Type B pancreatic cell (in vitro differentiated cells): ENCODE measurements around the gene MORC1. TPM values are rescaled to one million over a fixed set of nuclear protein-coding genes. Genes with fewer than 3 reads are reported as not detected.
A peak's percentile ranks its signal among the peaks of the same experiment; 100 is the strongest.

Source experiments
- DNase-seq: peaks from one replicate; pipeline ENCODE4 v3.0.0; 2021; ENCODE audit warnings: mixed read lengths; ENCODE audit not compliant: unreplicated experiment; ENCODE audit errors: extremely low spot score
- H3K27ac Mint-ChIP-seq: 2 replicates; pipeline ENCODE4 v1.8.0; 2021; ENCODE audit warnings: mild to moderate bottlenecking, mixed read lengths
- H3K27me3 Mint-ChIP-seq: 2 replicates; pipeline ENCODE4 v1.8.0; 2021; ENCODE audit warnings: mixed read lengths
- H3K36me3 Mint-ChIP-seq: 2 replicates; pipeline ENCODE4 v1.8.0; 2021; ENCODE audit warnings: mixed read lengths
- H3K4me1 Mint-ChIP-seq: one replicate; pipeline ENCODE4 v1.8.0; 2021; ENCODE audit warnings: mixed read lengths; ENCODE audit not compliant: unreplicated experiment
- H3K4me3 Mint-ChIP-seq: 2 replicates; pipeline ENCODE4 v1.8.0; 2021; ENCODE audit warnings: mild to moderate bottlenecking, mixed read lengths
- H3K9me3 Mint-ChIP-seq: 2 replicates; pipeline ENCODE4 v1.8.0; 2021; ENCODE audit warnings: mixed read lengths
- total RNA-seq: library from RNA; stranded (reverse); gene quantifications from 2 replicates; pipeline ENCODE4 v1.2.1, GENCODE V29; 2021; ENCODE audit warnings: low replicate concordance
- TF ChIP-seq, protein P1 (sequence below): fragments of 200-600 bp; sonication (generic); conservative IDR thresholded peaks from 2 replicates; pipeline ENCODE4 v1.5.0; 2021; ENCODE audit warnings: antibody characterized with exemption, mild to moderate bottlenecking

The MORC1 gene
- total RNA-seq, 1 donor from 2014 or later = not detected

DNA sequence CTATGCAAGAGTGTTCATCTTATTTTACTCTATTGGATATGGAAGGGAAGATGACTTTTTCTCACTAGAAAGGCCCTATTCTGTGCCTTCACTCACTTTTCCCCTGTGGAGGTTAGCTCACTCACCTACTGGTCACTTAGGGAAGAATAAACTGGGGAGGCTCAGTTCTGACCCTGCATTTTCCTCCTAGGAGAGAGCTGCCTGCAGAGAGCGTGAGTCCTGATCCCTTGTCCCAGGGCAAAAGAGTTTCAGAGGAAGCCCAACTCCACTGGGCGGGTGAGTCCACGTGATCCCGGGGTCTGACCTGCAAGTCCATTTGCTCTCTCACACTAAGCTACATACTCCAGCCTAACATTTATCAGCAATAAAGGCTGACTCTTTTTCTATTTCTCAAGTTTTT, 8.4 kb downstream of the MORC1 start:
- Mint-ChIP-seq H3K27me3 (no peaks in the 10 kb centered on the region), H3K36me3 (no peaks in the 10 kb centered on the region), H3K4me3 (no peak overlapping the region), H3K4me1 (no peaks in the 10 kb centered on the region), H3K27ac (no peak overlapping the region), H3K9me3 (no peaks in the 10 kb centered on the region)
- DNase-seq = no peak
- TF ChIP-seq, protein P1, sequence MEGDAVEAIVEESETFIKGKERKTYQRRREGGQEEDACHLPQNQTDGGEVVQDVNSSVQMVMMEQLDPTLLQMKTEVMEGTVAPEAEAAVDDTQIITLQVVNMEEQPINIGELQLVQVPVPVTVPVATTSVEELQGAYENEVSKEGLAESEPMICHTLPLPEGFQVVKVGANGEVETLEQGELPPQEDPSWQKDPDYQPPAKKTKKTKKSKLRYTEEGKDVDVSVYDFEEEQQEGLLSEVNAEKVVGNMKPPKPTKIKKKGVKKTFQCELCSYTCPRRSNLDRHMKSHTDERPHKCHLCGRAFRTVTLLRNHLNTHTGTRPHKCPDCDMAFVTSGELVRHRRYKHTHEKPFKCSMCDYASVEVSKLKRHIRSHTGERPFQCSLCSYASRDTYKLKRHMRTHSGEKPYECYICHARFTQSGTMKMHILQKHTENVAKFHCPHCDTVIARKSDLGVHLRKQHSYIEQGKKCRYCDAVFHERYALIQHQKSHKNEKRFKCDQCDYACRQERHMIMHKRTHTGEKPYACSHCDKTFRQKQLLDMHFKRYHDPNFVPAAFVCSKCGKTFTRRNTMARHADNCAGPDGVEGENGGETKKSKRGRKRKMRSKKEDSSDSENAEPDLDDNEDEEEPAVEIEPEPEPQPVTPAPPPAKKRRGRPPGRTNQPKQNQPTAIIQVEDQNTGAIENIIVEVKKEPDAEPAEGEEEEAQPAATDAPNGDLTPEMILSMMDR = no peak

DNA sequence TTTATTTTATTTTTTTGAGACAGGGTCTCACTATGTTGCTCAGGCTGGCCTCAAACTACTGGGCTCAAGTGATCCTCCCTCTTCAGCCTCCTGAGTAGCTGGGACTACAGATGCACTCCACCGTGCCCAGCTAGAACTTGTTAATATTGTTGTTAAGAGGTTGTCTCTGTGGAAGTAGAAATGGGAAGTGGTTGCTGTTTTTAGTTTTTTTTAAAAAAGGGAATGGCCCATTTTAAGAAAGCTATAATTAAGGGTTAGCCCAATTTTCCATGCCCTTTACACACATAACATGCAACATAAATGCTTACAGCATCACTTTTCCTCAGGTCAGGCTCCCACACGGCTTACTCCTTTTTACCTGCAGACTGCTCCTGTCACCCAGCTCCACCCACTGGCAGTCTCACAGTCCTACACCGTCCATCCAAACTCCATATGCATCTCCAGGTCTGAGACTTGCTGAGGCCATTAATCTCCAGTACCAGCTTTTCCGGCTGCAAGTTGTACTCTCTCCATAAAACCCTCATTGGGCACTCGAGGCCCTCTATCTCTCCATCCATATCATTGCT, 19.8 kb downstream of the MORC1 start:
- no peak for DNase-seq
- H3K4me3 Mint-ChIP-seq = no peak overlapping the region
- no peaks in the 10 kb centered on the region for H3K36me3 Mint-ChIP-seq
- no peak overlapping the region for H3K27ac Mint-ChIP-seq
- TF ChIP-seq, protein P1 = peak; percentile 49
- no peaks in the 10 kb centered on the region for H3K27me3 Mint-ChIP-seq
- H3K9me3 Mint-ChIP-seq = no peaks in the 10 kb centered on the region
- H3K4me1 Mint-ChIP-seq = peaks cover 9% of the 10 kb centered on the region

DNA sequence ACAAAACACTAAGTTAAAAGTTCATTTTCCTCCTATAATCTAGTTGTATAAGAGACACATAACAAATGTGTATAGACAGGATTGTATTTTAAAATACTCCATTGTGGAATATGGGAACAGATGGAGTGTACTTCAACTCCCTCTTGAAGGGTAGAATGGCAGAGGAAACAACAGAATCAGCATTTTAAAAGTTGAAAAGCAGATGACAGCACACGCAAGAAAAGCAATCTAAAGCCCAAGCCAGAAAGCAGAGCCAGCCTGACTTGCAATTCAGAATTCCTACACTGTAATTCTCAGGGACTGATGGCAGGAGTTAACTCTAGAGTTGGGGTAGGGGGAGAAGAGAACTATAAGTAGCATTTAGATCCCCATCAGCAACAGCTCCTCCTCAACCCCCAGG, 22.8 kb downstream of the MORC1 start:
- TF ChIP-seq, protein P1 = no peak

DNA sequence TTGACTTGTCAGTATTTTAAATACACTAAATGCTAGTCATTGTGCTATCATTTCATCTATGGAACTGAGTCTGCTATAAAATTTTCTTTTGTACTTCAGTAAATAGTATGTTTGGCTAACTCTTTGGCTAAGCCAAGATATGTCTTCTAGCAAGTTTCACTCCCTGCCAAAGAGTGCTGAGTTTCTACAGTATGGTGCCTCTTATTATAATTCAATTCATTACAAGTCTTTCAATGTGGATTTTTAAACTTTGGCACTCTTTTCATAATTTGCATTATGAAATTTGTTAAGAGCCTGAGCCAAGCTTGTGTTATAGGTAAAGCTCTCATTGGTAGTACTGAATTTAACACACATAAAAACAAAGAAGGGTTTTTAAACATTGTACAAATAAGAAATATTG, 24.4 kb downstream of the MORC1 start:
- Mint-ChIP-seq H3K4me3 (no peak overlapping the region), H3K27me3 (no peaks in the 10 kb centered on the region), H3K36me3 (no peaks in the 10 kb centered on the region), H3K9me3 (no peaks in the 10 kb centered on the region), H3K27ac (no peak overlapping the region), H3K4me1 (no peaks in the 10 kb centered on the region)
- DNase-seq = no peak
- TF ChIP-seq, protein P1 = no peak

More for the DNA sequence above, 22.8 kb downstream of the MORC1 start:
- no peak overlapping the region for H3K27ac Mint-ChIP-seq
- no peaks in the 10 kb centered on the region for H3K36me3 Mint-ChIP-seq
- no peak overlapping the region for H3K4me3 Mint-ChIP-seq
- H3K4me1 Mint-ChIP-seq = no peaks in the 10 kb centered on the region
- H3K27me3 Mint-ChIP-seq = no peaks in the 10 kb centered on the region
- no peak for DNase-seq
- no peaks in the 10 kb centered on the region for H3K9me3 Mint-ChIP-seq

DNA sequence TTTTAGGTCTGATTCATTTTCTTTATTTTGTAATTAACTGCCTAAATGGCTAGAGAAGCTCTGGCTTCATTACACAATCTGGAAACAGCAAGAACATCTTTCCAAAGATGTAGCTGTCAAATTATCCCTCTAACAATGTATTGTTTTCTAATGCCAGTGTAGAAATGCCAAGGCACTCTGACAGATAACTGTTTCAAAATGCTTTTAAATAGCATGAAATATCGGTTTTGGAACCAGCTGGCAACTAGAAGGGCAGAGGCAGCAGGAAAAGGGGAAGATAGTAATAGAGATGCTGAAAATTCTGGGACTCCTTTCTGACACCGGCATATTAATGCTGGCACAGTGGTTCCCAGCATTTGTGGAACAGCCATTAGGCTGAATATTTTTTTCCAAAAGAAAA, 26.1 kb downstream of the MORC1 start:
- Mint-ChIP-seq H3K27me3 (peaks cover 4% of the 10 kb centered on the region), H3K36me3 (no peaks in the 10 kb centered on the region), H3K9me3 (no peaks in the 10 kb centered on the region), H3K27ac (no peak overlapping the region), H3K4me1 (no peaks in the 10 kb centered on the region), H3K4me3 (no peak overlapping the region)
- TF ChIP-seq, protein P1 = no peak
- DNase-seq = no peak

DNA sequence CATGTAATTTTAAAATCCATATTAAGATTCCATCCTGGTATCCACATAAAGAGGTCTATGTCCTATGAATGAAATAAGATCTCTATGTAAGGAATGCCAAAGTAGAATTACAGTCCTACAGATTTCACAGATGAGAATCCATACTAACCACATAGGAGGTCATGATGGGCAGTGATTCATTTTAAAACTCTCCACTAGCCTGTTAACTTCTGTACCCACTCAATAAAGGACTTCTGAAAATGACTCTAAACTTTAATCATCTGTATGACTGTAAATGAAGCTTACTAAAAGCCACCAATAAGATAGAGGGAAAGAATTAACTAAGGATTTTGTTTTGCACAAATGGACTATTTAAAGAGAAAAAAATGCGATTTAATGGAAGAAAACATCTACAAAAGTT, 28.7 kb downstream of the MORC1 start:
- Mint-ChIP-seq H3K4me1 (no peaks in the 10 kb centered on the region), H3K27ac (no peak overlapping the region)

More for the DNA sequence above, 28.7 kb downstream of the MORC1 start:
- no peaks in the 10 kb centered on the region for H3K36me3 Mint-ChIP-seq
- TF ChIP-seq, protein P1 = no peak
- peaks cover 4% of the 10 kb centered on the region for H3K27me3 Mint-ChIP-seq
- no peak for DNase-seq
- H3K9me3 Mint-ChIP-seq = no peaks in the 10 kb centered on the region
- no peak overlapping the region for H3K4me3 Mint-ChIP-seq
